GM12891 (cell line): ENCODE measurements around the gene SIN3B.
A peak's percentile ranks its signal among the peaks of the same experiment; 100 is the strongest.

Source experiments
- DNase-seq: peaks from one replicate; pipeline ENCODE4 v3.0.0; 2011; ENCODE audit warnings: low spot score; ENCODE audit not compliant: insufficient read length
- FAIRE-seq: peaks from 2 replicates; lab custom pipeline; 2011; peaks lifted over from hg19 to GRCh38; lab: Jason Lieb, UNC
- PAX5 ChIP-seq: IDR thresholded peaks from 2 replicates; pipeline ENCODE4 v1.6.1; 2011; ENCODE audit warnings: low read length, moderate library complexity, mild to moderate bottlenecking; ENCODE audit not compliant: insufficient read depth, severe bottlenecking
- POLR2A ChIP-seq: IDR thresholded peaks from 2 replicates; pipeline ENCODE4 v1.6.1; 2011; ENCODE audit warnings: low read depth, low read length, control low read depth
- POLR2AphosphoS5 ChIP-seq: IDR thresholded peaks from 2 replicates; pipeline ENCODE4 v1.6.1; 2011; ENCODE audit warnings: low read depth, low read length, control low read depth
- POU2F2 ChIP-seq: IDR thresholded peaks from 2 replicates; pipeline ENCODE4 v1.6.1; 2011; ENCODE audit warnings: low read depth, mild to moderate bottlenecking, control low read depth, low read length, moderate library complexity
- SPI1 ChIP-seq: IDR thresholded peaks from 2 replicates; pipeline ENCODE4 v1.6.1; 2011; ENCODE audit warnings: low read depth, low read length, control low read depth
- TAF1 ChIP-seq: IDR thresholded peaks from 2 replicates; pipeline ENCODE4 v1.6.1; 2011; ENCODE audit warnings: low read depth, low read length, control low read depth

The SIN3B gene

DNA sequence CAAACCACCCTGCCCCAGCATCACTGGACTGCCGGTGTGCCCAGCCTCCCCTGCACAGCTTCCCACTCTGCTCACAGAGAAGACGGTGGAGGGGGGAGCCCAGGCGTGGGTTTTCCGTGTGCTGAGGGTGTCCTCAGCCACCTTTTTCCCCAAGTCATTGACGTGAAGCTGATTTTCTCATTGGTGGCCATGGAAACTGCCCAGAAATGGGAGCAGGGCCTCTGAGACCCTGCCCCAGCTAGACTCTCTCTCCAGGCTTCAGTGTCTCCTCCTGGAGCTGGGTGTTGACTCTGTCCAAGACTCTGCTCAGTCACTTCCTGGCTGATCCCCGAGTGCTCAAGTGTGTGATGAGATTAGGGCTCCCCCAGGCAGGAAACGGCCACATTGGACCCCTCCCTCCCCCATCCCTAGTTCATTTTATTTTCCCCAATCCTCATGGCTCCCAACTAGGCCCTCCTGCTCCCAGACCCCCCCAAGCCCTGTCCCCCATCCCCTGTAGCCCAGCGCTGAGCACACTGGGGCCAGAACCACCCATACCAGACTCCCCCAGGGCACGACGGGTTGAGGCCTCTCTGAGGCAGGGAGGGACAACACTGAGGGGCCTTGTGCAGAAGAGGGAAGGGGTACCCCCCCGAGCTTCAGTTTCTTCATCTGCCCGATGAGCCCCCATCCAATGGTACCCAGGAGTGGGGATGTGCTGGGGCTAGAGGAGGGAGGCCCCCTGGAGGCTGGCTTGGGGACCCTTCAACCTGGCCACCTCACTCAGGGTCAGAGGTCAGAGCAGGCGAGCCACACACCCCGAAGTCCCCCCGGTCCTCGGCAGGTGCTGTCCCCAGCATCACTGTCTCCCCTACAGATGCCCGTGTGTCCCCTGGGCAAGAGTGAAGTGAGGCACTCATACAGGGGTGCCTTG, 58.4 kb downstream of the SIN3B start:
- no peak for DNase-seq
- TF ChIP-seq POU2F2, result no peak
- FAIRE-seq, result no peak

DNA sequence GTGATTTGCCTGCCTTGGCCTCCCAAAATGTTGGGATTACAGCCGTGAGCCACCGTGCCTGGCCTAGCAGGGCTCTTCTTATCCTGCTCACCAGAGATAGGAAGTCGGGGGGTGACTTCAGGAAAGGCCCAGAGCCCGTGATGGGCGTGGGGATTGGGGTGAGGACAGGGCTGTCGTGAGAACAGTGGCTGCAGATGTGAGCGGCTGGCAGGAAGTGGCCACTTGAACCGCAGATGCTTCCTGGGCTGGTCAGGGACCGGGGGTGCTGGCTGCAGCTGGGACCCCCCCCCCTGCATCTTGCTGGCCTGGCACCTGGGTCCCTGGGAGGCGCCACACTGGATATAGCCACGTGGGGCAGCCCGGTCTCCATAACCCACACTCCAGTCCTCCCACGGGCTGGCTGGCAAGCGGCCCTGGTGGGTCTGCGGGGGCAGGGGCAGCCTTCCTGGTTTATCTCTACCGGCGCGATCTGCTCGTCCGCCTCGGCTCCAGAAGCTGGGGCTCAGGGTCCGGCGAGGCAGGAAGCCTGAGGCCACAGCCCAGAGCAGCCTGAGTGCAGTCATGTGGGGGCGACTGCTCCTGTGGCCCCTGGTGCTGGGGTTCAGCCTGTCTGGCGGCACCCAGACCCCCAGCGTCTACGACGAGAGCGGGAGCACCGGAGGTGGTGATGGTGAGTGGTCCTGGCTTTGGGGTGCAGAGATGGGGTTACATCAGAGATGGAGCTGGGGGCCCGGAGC, 59.6 kb downstream of the SIN3B start, which contains the start of gene F2RL3:
TSS of gene F2RL3 (plus strand) at position 371 of the 737 bp plus-strand sequence. CDS start at position 562, 191 bp downstream.
- DNase-seq (peak; percentile 64), FAIRE-seq (peak; percentile 72)
- no peak for TF ChIP-seq POU2F2
- TF ChIP-seq TAF1, result no peak
- TF ChIP-seq SPI1, result 0 out of 2 replicates have a peak, but pooled peaks have one; percentile 2
- 0 out of 2 replicates have a peak, but pooled peaks have one; percentile 34 for TF ChIP-seq POLR2AphosphoS5
- no peak for TF ChIP-seq PAX5
- TF ChIP-seq POLR2A, result no peak

- TF ChIP-seq POLR2A (no peak), SPI1 (no peak), POU2F2 (no peak), PAX5 (no peak), TAF1 (no peak), POLR2AphosphoS5 (no peak)
- DNase-seq (no peak), FAIRE-seq (peak; percentile 31)
Observed at GRCh38 chr19:16889366-16889882, 60.2 kb downstream of the SIN3B start.

DNA sequence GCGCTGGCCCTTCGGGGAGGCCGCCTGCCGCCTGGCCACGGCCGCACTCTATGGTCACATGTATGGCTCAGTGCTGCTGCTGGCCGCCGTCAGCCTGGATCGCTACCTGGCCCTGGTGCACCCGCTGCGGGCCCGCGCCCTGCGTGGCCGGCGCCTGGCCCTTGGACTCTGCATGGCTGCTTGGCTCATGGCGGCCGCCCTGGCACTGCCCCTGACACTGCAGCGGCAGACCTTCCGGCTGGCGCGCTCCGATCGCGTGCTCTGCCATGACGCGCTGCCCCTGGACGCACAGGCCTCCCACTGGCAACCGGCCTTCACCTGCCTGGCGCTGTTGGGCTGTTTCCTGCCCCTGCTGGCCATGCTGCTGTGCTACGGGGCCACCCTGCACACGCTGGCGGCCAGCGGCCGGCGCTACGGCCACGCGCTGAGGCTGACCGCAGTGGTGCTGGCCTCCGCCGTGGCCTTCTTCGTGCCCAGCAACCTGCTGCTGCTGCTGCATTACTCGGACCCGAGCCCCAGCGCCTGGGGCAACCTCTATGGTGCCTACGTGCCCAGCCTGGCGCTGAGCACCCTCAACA, 60.8 kb downstream of the SIN3B start:
- FAIRE-seq, result no peak
- TF ChIP-seq POU2F2, result no peak
- TF ChIP-seq TAF1, result no peak
- TF ChIP-seq POLR2AphosphoS5, result no peak
- TF ChIP-seq SPI1, result no peak
- no peak for TF ChIP-seq POLR2A
- no peak for TF ChIP-seq PAX5
- DNase-seq, result no peak

DNA sequence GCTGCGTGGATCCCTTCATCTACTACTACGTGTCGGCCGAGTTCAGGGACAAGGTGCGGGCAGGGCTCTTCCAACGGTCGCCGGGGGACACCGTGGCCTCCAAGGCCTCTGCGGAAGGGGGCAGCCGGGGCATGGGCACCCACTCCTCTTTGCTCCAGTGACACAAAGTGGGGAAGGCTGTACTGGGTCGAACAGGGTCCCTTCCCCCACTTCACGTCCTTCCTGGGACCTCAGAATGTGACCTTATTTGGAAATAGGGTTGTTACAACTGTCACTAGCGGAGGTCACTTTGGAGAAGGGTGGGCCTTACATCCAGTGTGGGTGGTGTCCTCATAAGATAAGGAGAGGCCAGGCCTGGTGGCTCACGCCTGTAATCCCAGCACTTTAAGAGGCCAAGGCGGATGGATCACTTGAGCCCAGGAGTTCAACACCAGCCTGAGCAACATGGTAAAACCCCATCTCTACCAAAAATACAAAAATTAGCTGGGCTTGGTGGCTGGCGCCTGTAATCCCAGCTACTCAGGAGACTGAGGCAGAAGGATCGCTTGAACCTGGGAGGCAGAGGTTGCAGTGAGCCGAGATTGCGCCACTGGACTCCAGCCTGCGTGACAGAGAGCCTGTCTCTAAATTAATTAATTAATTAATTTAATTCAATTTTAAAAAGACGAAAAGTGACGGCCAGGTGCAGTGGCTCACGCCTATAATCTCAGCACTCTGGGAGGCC, 61.4 kb downstream of the SIN3B start:
- FAIRE-seq (no peak), DNase-seq (no peak)
- TF ChIP-seq SPI1 (no peak), POLR2AphosphoS5 (no peak), PAX5 (no peak), TAF1 (no peak), POLR2A (no peak), POU2F2 (no peak)

DNA sequence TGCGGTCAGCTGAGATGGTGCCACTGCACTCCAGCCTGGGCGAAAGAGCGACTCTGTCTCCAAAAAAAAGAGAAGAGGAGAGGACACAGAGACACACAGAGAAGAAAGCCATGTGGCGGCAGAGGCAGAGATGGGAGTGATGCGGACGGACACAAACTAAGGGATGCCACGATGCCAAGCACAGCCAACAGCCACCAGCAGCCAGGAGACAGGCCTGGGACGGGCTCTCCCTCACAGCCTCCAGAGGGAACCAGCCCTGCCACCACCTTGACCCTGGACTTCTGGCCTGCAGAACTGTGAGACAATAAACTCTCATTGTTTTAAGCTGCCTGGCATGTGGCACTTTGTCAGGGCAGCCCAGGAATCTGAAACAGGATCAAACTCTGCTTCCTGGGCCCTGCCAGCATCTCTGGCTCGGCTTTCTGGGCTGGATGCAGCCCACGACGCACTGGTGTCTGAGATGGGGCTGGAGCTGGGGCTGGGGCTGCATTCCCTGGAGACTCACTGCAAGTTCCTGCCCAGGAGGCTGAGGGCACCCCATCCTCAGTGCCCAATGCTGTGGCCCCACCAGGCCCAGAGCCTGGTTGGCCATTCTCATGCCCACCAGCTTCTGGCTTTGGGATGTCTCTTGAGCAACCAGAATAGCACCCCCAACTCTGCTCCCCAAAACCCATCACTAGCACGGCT, 62.6 kb downstream of the SIN3B start:
- FAIRE-seq (no peak), DNase-seq (no peak)
- TF ChIP-seq PAX5 (no peak), POU2F2 (no peak), POLR2AphosphoS5 (no peak), POLR2A (no peak), TAF1 (no peak), SPI1 (no peak)

GRCh38 chr19:16892436-16892835, 63.2 kb downstream of the SIN3B start:
- FAIRE-seq (no peak), DNase-seq (no peak)
- TF ChIP-seq POU2F2 (no peak), POLR2A (no peak), TAF1 (no peak), PAX5 (no peak), POLR2AphosphoS5 (no peak), SPI1 (no peak)

DNA sequence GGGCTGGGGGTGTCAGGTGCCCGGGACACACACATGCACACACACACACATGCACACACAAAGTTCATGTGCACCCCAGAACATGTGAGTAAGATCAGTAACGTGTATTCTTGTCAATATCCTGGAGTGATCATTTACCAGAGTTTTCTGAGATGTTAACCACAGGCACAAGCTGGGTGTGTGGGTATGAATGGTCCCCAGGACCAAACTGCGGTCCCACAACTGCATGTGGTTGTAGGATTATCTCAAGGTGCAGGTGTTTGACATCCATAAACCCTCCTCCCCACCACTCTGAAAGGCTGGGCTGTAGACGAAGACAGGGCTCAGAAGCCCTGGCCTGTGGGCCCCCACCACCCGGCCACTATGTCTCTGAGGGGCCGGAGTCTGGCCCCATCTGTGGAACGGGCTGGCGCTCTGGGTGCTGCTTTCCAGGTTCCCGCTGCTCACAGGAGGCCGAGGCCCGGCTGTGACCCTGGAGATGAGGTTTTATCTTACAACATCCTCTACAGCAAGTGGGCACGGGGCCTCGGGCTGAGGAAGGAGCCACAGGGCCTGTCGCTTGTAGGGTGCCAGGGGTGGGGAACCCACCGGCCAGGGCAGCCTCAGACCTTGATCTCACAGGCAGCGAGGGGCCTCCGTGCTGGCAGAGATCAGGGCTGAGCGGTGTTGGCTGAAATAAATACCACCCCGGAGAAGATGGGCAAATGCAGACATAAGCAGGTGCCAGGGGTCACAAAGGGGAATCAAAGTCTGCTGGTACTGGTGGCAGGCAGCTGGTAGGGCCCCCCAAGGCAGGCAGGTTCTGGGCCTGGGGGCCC, 63.9 kb downstream of the SIN3B start:
- peak; percentile 79 for FAIRE-seq
- DNase-seq, result no peak
- TF ChIP-seq POLR2A, result no peak
- TF ChIP-seq SPI1, result no peak
- no peak for TF ChIP-seq PAX5
- TF ChIP-seq POU2F2, result no peak
- TF ChIP-seq POLR2AphosphoS5, result no peak
- TF ChIP-seq TAF1, result no peak
